Testis (tissue), 2 donors: ENCODE data around the gene CADPS2.

Experiments used
- CTCF ChIP-seq, 3 experiments: fragments of 450-650 bp in 2 of 3; fragments of 200-600 bp in 1 of 3; sonication (generic) in 1 of 3; IDR thresholded peaks; one replicate each; pipeline ENCODE4 v1.5.1; 2016 to 2019; ENCODE audit warnings: antibody characterized with exemption in 3 of 3, mild to moderate bottlenecking in 2 of 3, moderate library complexity in 1 of 3
- POLR2A ChIP-seq: fragments of 450-650 bp; IDR thresholded peaks from one replicate; pipeline ENCODE4 v1.6.1; 2017; ENCODE audit warnings: antibody characterized with exemption, mild to moderate bottlenecking, moderate library complexity

DNA sequence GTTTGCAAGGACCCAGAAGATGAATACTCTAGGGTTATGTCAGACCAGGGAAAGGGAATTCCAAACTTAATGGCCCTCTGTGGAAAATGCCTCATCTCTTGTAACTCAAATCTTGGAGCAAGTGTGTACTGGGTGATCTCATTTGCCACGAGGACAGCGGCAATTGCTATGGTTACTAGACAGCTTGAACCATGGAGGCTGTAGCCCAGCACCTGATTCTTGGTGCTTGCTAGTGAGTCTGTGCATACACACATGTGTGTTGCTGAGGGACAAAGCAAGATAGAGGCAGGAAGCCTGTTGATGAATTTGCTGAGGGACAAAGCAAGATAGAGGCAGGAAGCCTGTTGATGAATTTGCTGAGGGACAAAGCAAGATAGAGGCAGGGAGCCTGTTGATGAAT lies 523.1 kb downstream of the CADPS2 start:
- TF ChIP-seq CTCF (IDR thresholded peaks at IDR 0.05) (no peak), POLR2A (no peak)
